ENCODE data around the gene TARBP2. TPM values are rescaled to one million over a fixed set of nuclear protein-coding genes. Genes with fewer than 3 reads are reported as not detected.

The TARBP2 gene
- total RNA-seq, 1 experiment from 2014 or later, result 47.8 TPM

DNA sequence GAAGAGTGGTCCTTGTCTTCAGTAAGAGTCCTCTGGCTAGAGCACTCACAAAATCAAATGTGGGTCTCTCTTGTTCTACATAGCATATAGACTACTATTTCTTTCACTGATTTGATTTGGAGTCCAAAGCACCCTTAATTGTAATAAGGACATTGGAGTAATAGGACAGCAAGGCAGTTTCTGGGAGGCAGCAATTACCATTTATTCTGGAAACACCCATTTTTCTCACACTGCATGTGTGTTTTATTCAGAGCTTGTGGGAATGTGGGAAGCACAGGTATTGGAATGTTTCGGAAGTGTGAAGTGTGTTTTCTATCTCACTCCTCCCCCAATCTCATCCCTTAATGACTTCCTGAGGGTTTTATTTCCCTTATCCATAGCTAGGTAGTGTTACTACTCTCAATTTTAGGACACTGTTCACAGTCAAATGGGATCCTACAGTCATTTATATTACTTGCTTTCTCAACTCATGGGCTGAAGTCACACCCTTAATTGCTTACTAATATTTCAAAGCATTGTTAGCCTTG is 29.0 kb upstream of the TARBP2 start:
- peaks cover 80% of the 10 kb centered on the region for H3K36me3 ChIP-seq (ENCODE audit: low read depth)
- no peaks in the 10 kb centered on the region for H3K4me1 ChIP-seq (replicated peaks; ENCODE audit: insufficient read depth)
- TF ChIP-seq, protein P1, sequence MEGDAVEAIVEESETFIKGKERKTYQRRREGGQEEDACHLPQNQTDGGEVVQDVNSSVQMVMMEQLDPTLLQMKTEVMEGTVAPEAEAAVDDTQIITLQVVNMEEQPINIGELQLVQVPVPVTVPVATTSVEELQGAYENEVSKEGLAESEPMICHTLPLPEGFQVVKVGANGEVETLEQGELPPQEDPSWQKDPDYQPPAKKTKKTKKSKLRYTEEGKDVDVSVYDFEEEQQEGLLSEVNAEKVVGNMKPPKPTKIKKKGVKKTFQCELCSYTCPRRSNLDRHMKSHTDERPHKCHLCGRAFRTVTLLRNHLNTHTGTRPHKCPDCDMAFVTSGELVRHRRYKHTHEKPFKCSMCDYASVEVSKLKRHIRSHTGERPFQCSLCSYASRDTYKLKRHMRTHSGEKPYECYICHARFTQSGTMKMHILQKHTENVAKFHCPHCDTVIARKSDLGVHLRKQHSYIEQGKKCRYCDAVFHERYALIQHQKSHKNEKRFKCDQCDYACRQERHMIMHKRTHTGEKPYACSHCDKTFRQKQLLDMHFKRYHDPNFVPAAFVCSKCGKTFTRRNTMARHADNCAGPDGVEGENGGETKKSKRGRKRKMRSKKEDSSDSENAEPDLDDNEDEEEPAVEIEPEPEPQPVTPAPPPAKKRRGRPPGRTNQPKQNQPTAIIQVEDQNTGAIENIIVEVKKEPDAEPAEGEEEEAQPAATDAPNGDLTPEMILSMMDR (conservative IDR thresholded peaks at IDR 0.05), result no peak
- TF ChIP-seq EZH2 (IDR thresholded peaks at IDR 0.05; ENCODE audit: low read depth), result no peak
- H3F3A ChIP-seq (ENCODE audit: insufficient read depth, low read depth), result peaks cover 98% of the 10 kb centered on the region
- no peak overlapping the region for H2AFZ ChIP-seq
- no peaks in the 10 kb centered on the region for H3K27me3 ChIP-seq (ENCODE audit: insufficient read depth, low read depth)
- intact Hi-C loops (cut with micrococcal nuclease; ENCODE audit: unreplicated experiment), result no loop called here
- POLR2A ChIA-PET (ENCODE audit: unreplicated experiment), result no interaction called here
- H4K20me1 ChIP-seq (ENCODE audit: insufficient read depth), result peaks cover 93% of the 10 kb centered on the region
- no peak overlapping the region for H3K4me2 ChIP-seq
- no peak for DNase-seq
- H3K4me3 ChIP-seq, result no peak overlapping the region
- H3K9me2 ChIP-seq (ENCODE audit: insufficient read depth), result no peaks in the 10 kb centered on the region
- CTCF ChIA-PET, result interaction anchor here (0.6 kb wide), 1 partner anchor 49 kb away, joined by 4 read pairs; no protein-coding TSS in a partner anchor
- H3K79me2 ChIP-seq (ENCODE audit: low read depth), result peaks cover 40% of the 10 kb centered on the region
- H3K9me3 ChIP-seq (ENCODE audit: insufficient read depth, low read depth), result no peaks in the 10 kb centered on the region
- H3K27ac ChIP-seq, result no peak overlapping the region; the same call in 1 of the 2 replicates
- no TSS peak for BruUV-seq (replicated peaks)

DNA sequence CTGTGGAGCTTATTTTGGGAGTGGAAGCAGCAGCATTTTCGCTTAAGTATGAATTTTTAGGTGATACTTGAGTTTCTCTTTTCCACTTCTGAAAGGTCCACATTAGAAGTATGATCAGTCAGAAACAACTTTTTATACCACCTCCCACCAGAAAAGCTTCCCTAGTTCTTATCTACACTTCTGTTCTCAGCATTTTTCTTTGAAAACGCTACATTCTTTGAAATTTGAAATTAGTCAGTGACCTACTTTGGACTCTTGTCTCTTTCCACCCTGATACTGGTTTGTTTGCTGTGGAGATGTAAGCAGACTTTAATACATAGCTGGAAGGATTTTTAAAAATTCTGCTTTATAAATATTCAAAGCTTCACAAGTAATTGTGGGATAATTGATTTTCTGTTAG is 27.0 kb upstream of the TARBP2 start:
- no peaks in the 10 kb centered on the region for H3K9me2 ChIP-seq (ENCODE audit: insufficient read depth)
- H3K4me3 ChIP-seq, result no peak overlapping the region
- no peak for TF ChIP-seq EZH2 (IDR thresholded peaks at IDR 0.05; ENCODE audit: low read depth)
- TF ChIP-seq, protein P1 (conservative IDR thresholded peaks at IDR 0.05), result no peak
- BruUV-seq (replicated peaks), result no TSS peak
- ChIA-PET POLR2A (ENCODE audit: unreplicated experiment) (no interaction called here), CTCF (no interaction called here)
- no peak for DNase-seq
- peaks cover 98% of the 10 kb centered on the region for H3F3A ChIP-seq (ENCODE audit: insufficient read depth, low read depth)
- H3K79me2 ChIP-seq (ENCODE audit: low read depth), result peaks cover 38% of the 10 kb centered on the region
- intact Hi-C loops (cut with micrococcal nuclease; ENCODE audit: unreplicated experiment), result no loop called here
- no peak overlapping the region for H2AFZ ChIP-seq
- H4K20me1 ChIP-seq (ENCODE audit: insufficient read depth), result peaks cover 94% of the 10 kb centered on the region
- H3K4me1 ChIP-seq (replicated peaks; ENCODE audit: insufficient read depth), result no peaks in the 10 kb centered on the region
- H3K9me3 ChIP-seq (ENCODE audit: insufficient read depth, low read depth), result no peaks in the 10 kb centered on the region
- H3K27me3 ChIP-seq (ENCODE audit: insufficient read depth, low read depth), result no peaks in the 10 kb centered on the region
- peaks cover 77% of the 10 kb centered on the region for H3K36me3 ChIP-seq (ENCODE audit: low read depth)
- H3K4me2 ChIP-seq, result no peak overlapping the region
- H3K27ac ChIP-seq, result no peak overlapping the region

DNA sequence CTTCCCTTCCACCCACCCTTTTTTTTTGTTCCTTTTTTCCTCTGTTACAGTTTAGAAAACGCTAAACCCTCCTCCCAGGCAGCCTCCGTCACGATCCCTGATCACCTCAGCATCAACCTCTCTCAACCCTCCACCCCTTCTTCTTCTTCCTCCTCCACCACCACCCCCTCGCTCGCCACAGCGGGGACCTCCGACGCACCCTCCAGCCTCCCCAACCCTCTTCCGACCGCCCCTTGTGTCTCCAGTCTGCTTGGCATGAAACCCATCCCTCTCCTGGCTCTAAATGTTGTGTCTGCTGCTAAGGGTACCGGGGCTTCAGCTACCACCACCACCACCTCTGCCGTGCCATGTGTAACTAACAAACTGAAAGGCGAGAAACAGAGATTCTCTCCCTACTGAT is 26.3 kb upstream of the TARBP2 start:
- peaks cover 42% of the 10 kb centered on the region for H3K79me2 ChIP-seq (ENCODE audit: low read depth)

More for the DNA sequence above, 26.3 kb upstream of the TARBP2 start:
- Histone ChIP-seq H3K27me3 (ENCODE audit: insufficient read depth, low read depth) (no peaks in the 10 kb centered on the region), H3K9me3 (ENCODE audit: insufficient read depth, low read depth) (no peaks in the 10 kb centered on the region), H3F3A (ENCODE audit: insufficient read depth, low read depth) (peaks cover 96% of the 10 kb centered on the region), H3K4me2 (no peak overlapping the region), H3K4me3 (no peak overlapping the region), H3K4me1 (replicated peaks; ENCODE audit: insufficient read depth) (no peaks in the 10 kb centered on the region), H4K20me1 (ENCODE audit: insufficient read depth) (peaks cover 94% of the 10 kb centered on the region), H3K27ac (no peak overlapping the region), H3K36me3 (ENCODE audit: low read depth) (peaks cover 77% of the 10 kb centered on the region), H2AFZ (no peak overlapping the region), H3K9me2 (ENCODE audit: insufficient read depth) (no peaks in the 10 kb centered on the region)
- CTCF ChIA-PET, result no interaction called here
- BruUV-seq (replicated peaks), result no TSS peak
- DNase-seq, result no peak
- TF ChIP-seq EZH2 (IDR thresholded peaks at IDR 0.05; ENCODE audit: low read depth), result no peak
- TF ChIP-seq, protein P1 (conservative IDR thresholded peaks at IDR 0.05), result no peak
- intact Hi-C loops (cut with micrococcal nuclease; ENCODE audit: unreplicated experiment), result no loop called here
- POLR2A ChIA-PET (ENCODE audit: unreplicated experiment), result interaction anchor here (0.6 kb wide), 2 partner anchors 18 to 1050 kb away, joined by 4 to 6 read pairs; no protein-coding TSS in a partner anchor

Measured in PC-9 (cell line).